Measurements from ENCODE around the gene FHL2.

FHL2 gene

DNA sequence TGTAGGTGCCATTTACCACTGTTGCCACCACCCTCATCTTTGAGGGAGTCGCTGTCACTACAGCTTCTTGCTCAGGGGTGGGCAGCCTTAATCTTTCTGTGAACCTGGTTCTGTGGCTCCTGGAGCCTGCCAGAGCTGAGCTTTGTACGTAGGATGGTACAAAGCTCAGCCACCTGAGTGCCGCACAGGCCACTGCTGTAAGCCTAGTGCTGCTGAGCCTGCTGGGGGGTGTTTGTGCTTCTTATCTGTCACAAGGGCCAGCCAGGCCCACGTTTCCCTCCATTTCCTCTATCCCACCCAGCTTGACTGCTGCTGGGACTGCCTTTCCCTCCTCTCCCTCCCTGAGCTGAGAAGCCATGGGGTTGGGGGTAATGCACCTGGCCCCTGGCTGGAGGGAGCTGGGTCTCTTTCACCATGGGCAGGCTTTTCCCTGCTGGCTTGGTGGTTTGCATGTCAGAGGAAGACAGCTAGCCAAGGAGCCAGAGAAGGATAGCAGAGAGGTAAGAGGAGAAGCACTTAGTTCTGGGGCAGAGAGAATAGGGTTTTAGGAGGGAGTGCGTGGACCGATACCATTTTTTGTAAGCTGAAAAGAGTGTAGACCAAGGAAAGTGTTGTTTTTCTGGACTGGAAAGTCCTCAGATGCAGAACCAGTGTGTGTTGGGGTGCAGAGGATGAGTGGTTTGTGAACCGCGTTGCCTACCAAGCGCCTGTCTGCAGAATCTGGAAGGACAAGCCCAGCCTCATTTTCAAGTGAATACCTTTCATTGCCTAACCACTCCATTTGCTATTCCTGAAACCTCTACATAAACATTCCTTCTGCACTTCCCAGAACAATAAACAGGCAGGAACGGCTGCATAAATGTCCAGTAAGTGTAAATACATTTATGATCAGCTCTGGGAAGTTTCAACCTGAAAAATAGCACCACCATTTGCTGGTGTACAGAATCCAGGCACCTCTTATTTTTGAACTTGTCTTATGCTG lies 45.1 kb upstream of the FHL2 start:
- TF ChIP-seq MYC (IDR thresholded peaks at IDR 0.05; ENCODE audit: low read depth, low read length) (no peak), POLR2A (IDR thresholded peaks at IDR 0.05; ENCODE audit: extremely low read depth, insufficient read length) (no peak), CTCF (IDR thresholded peaks at IDR 0.05; ENCODE audit: low read depth, low read length) (no peak)
- TF ChIP-seq, protein P1, sequence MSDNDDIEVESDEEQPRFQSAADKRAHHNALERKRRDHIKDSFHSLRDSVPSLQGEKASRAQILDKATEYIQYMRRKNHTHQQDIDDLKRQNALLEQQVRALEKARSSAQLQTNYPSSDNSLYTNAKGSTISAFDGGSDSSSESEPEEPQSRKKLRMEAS (IDR thresholded peaks at IDR 0.05; ENCODE audit: low read depth, low read length), result no peak
- H3K4me3 ChIP-seq (ENCODE audit: low read depth, low read length), result no peak overlapping the region
- DNase-seq (ENCODE audit: low read depth), result no peak

DNA sequence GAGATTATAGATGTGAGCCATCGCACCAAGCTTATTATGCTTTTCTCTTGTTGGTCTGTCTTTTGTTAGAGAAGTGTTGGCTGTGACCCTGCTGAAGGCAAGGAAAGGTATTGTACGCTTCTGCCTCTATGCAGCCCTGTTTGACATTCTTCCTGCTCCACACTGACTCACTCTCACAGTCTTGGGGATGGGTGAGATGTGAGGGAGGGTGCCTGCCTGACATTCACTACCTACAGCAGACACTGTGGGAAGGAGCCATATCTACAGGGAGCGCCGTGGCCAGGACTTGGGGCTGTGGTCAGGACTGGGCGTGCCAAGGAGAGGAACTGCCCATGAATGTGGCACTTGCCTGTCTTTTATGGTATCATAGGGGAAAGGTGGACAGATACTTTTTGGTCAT lies 43.9 kb upstream of the FHL2 start:
- H3K4me3 ChIP-seq (ENCODE audit: low read depth, low read length), result no peak overlapping the region
- TF ChIP-seq, protein P1 (IDR thresholded peaks at IDR 0.05; ENCODE audit: low read depth, low read length), result no peak
- TF ChIP-seq MYC (IDR thresholded peaks at IDR 0.05; ENCODE audit: low read depth, low read length), result no peak
- no peak for TF ChIP-seq CTCF (IDR thresholded peaks at IDR 0.05; ENCODE audit: low read depth, low read length)
- no peak for TF ChIP-seq POLR2A (IDR thresholded peaks at IDR 0.05; ENCODE audit: extremely low read depth, insufficient read length)

GRCh38 chr2:105442056-105442455 lies 43.2 kb upstream of the FHL2 start:
- TF ChIP-seq POLR2A (IDR thresholded peaks at IDR 0.05; ENCODE audit: extremely low read depth, insufficient read length) (no peak), MYC (IDR thresholded peaks at IDR 0.05; ENCODE audit: low read depth, low read length) (no peak), CTCF (IDR thresholded peaks at IDR 0.05; ENCODE audit: low read depth, low read length) (no peak)
- TF ChIP-seq, protein P1 (IDR thresholded peaks at IDR 0.05; ENCODE audit: low read depth, low read length), result no peak
- DNase-seq (ENCODE audit: low read depth), result no peak
- no peak overlapping the region for H3K4me3 ChIP-seq (ENCODE audit: low read depth, low read length)

More for the DNA sequence above, 43.9 kb upstream of the FHL2 start:
- no peak for DNase-seq (ENCODE audit: low read depth)

- no peak for DNase-seq (ENCODE audit: low read depth)
- no peak overlapping the region for H3K4me3 ChIP-seq (ENCODE audit: low read depth, low read length)
- TF ChIP-seq POLR2A (IDR thresholded peaks at IDR 0.05; ENCODE audit: extremely low read depth, insufficient read length) (no peak), MYC (IDR thresholded peaks at IDR 0.05; ENCODE audit: low read depth, low read length) (no peak), CTCF (IDR thresholded peaks at IDR 0.05; ENCODE audit: low read depth, low read length) (no peak)
- TF ChIP-seq, protein P1 (IDR thresholded peaks at IDR 0.05; ENCODE audit: low read depth, low read length), result no peak
These were observed 40.3 kb upstream of the FHL2 start for GRCh38 chr2:105439141-105439540.

GRCh38 chr2:105438104-105438929 lies 39.5 kb upstream of the FHL2 start:
- H3K4me3 ChIP-seq (ENCODE audit: low read depth, low read length), result no peak overlapping the region
- no peak for TF ChIP-seq MYC (IDR thresholded peaks at IDR 0.05; ENCODE audit: low read depth, low read length)
- no peak for DNase-seq (ENCODE audit: low read depth)

DNA sequence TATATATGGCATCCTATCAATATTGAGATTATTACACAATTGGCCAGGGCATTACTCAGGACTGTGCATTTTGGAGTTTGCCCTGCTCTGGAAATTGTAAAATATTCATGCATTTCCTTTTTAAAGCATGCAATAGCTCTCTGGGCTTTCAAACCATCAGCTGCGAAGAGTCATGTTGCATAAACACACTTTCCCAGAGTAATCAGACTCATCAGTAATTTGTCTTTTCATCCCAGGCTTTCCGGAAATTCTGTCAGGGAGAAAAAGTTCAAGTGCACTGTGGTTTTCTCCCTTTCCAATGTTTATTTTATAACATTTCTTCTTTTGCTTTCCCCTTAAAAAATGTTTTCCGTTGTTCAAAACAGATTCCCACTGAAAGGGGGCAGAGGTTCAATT lies 38.9 kb upstream of the FHL2 start:
- TF ChIP-seq MYC (IDR thresholded peaks at IDR 0.05; ENCODE audit: low read depth, low read length), result no peak
- TF ChIP-seq CTCF (IDR thresholded peaks at IDR 0.05; ENCODE audit: low read depth, low read length), result no peak
- no peak for TF ChIP-seq POLR2A (IDR thresholded peaks at IDR 0.05; ENCODE audit: extremely low read depth, insufficient read length)
- TF ChIP-seq, protein P1 (IDR thresholded peaks at IDR 0.05; ENCODE audit: low read depth, low read length), result no peak
- H3K4me3 ChIP-seq (ENCODE audit: low read depth, low read length), result no peak overlapping the region
- no peak for DNase-seq (ENCODE audit: low read depth)

All from NB4 (cell line).